Globus pallidus (tissue), 1 donor: ENCODE results near the gene ENGASE.

Experiments
- DNase-seq: peaks from one replicate; pipeline ENCODE4 v3.0.0-alpha.2; 2015; ENCODE audit warnings: low spot score

ENGASE gene

DNA sequence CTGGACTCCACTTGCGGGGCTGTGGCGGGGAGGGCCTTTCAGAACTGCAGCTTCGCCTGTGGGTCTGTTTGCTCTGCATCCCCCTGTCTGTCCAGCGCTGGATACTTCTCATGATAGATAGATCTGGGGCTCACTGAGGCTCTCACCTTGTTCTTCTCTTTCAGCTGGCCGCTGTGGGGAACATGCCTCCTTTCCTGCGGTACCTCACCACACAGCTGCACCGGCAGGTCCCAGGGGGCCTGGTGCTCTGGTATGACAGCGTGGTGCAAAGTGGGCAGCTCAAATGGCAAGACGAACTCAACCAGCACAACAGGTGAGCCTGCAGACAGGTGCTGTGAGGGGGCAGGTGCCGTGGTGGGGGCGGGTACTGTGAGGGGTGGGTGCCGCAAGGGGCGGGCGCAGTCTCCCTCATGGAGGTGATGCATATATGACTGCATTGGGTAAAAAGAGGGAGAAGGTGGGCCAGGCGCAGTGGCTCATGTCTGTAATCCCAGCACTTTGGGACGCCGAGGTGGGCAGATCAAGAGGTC lies 6.2 kb downstream of the ENGASE start:
- DNase-seq = no peak

GRCh38 chr17:79081571-79082276 lies 7.1 kb downstream of the ENGASE start:
- no peak for DNase-seq

- no peak for DNase-seq
Measured at GRCh38 chr17:79082311-79083190, 7.9 kb downstream of the ENGASE start.

DNA sequence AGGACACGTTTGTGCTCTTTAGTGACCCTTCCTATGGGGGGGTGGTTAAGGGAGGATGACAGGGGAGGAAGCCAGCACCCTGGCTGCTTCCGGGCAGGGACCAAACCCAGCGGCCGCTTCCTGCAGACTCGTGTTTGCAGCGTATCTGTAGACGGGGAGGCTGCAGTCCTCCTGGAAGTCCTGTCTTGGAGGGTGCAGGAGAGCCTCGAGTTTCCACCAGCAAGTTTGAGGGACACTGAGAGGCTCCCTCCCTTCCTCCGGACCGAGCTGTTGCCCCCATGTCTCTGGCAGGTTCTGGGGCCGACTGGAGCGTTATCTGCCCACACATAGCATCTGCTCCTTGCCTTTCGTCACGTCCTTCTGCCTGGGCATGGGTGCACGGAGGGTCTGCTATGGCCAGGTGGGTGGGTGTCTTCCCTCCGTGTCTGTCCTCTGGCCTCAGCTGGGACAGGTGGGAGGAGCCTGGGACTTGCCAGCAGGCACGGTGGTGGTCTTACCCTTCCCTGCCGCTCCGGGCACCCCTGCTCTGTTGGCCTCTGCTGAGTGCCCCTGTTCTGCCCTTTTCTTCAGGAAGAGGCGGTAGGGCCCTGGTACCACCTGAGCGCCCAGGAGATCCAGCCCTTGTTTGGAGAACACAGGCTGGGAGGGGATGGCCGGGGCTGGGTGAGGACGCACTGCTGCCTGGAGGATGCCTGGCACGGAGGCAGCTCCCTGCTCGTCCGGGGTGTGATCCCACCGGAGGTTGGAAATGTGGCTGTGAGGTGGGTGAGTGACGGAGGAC lies 8.8 kb downstream of the ENGASE start:
- no peak for DNase-seq

GRCh38 chr17:79084291-79085153 lies 9.9 kb downstream of the ENGASE start:
- no peak for DNase-seq

- DNase-seq = no peak
Measured at GRCh38 chr17:79085154-79085920, 10.7 kb downstream of the ENGASE start.

DNA sequence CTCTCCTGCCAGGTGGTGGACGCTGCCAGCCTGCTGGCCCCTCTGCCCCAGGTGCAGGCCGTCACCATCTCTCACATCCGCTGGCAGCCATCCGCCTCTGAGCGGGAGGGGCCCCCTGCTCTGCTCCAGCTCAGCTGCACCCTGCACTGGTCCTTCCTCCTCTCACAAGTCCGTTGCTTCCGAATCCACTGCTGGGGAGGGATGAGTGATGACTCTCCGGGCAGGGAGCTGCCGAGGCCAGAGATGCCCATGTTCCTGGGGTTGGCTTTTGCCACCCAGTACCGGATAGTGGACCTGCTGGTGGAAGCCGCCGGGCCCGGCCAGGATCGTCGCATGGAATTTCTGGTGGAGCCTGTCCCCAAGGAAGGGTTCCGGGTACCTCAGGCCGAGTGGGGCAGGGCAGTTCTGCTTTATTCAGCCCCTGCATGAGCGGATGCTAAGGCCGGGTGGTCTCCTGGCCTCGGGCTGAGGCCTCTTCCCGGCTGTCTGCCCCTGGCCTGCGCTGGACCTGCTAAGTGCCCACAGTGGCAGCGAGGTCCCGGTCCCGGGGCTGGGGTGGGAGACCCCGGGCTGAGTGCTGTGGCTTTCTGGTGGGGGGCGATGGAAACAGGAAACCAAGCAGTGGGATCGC lies 11.4 kb downstream of the ENGASE start:
- no peak for DNase-seq

GRCh38 chr17:79086609-79087427 lies 12.2 kb downstream of the ENGASE start:
- no peak for DNase-seq

DNA sequence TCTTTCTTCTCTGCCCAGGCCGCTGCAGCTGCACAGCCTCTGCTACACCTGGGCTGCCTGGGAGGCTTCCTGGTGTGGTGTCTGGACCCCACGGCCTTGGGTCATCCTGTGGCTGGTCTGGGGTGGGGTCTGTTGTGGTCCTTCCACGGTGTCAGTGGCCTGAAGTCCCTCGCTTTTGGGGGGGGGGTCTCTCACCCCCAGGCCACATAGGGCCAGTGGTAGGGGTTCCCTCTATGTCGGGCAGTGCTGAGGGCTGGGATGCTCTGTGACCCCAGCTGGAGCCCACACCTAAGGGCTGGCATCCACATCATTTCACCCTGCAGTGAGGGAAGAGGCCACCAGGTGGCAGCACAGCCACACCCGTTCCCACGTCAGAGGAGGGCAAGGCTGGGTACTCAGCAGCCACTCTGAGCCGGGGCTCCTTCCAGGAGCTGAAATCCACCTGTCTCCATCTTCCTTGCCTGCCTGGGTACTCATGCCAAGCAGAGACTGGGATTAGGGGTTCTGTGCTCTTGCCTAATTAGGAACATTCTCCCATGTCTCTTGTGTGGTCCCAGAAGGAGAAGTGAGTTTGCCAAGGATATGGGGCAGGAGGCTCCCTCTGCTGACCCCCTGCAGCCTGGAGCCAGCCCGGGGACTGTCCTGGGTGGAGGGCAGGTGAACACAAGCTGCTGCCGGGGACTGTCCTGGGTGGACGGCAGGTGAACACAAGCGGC lies 13.0 kb downstream of the ENGASE start:
- DNase-seq = peak; percentile 48

- DNase-seq = no peak
Measured at GRCh38 chr17:79088247-79088996, 13.8 kb downstream of the ENGASE start.

DNA sequence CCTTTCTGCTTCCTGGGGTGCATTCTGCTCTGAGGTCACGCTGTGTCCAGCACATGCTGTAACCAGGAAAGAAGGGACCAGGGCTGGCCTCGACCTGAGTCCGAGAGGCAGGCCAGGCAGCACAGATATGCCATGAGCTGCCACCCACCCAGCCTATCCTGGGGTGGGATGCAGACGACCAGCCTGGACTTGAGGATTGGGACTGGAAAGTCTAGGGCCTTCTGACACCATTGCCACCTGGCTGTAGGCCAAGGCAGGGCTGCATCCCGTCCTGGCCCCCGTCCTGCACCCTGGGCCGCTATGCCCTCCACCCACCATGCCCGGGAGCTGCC lies 14.3 kb downstream of the ENGASE start:
- DNase-seq = no peak

DNA sequence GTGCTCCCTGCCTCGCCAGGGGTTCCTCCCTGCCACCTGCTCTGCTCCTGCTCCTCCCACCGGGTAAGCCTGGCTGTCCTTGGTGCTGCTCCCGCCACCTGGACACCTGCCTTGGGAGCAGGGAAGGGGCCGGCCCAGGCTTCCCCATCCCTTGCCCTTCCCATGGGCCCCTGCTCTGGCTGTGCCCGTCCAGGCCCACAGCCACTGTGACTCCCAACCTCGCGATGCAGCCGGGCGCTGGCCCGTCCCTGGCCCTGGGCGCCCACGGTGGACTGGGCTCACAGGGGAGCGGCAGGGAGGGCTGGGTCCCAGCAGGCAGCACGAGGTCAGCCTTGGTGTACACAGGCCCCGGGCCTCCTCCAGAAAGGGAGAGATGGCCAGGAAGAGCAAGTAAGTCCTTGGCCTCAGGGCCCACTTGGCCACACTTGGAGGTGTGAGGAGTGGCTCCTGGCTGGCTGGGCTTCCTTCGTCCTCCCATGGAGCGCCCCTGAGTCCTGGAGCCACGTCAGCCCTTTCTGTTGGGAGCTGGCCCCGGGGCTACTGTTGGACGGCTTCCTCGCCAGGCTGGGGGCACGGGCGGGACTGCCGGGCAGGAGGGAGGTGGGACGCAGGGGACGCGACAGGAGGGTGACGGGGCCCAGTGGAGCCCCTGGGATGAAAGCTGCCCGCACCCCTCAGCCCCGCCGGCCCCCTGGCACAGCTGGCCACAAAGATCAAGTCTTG lies 15.3 kb downstream of the ENGASE start:
- DNase-seq = no peak

DNA sequence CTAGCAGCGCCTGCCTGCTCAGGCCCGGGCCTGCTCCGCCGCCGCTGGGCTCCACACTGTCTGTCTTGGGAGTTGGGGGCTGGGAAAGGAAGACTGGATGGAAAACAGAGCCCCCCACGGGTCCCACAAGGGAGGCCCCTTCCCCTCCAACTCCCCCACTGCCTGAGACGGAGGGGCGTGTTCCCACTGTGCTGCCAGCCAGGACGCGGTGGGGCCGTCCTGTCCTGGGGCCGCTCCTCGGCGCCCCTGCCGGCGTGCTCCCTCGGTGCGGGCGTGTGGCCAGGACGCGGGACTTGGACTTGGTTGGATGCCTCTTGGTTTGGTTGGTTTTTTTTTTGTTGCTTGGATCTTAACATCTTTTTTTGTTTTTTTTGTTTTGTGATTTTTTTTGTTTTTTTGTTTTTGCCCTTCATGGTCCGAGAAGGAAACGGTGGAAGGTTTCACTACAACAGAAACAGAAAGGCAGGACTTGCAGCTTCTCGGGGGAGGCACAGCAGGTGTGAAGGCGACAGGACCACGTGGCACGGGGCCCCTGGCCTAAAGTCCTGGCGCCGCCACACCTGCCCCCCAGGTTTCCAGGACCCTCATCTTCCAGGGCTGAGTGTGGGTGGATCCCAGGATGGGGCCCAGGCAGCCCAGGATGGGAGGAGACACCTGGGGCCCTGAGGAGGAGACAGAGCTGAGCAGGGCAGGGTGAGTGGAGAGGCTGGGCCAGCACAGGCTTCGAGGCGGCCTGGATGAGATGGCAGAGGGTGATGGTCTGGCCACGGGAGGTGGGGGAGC lies 16.0 kb downstream of the ENGASE start:
- DNase-seq = no peak

DNA sequence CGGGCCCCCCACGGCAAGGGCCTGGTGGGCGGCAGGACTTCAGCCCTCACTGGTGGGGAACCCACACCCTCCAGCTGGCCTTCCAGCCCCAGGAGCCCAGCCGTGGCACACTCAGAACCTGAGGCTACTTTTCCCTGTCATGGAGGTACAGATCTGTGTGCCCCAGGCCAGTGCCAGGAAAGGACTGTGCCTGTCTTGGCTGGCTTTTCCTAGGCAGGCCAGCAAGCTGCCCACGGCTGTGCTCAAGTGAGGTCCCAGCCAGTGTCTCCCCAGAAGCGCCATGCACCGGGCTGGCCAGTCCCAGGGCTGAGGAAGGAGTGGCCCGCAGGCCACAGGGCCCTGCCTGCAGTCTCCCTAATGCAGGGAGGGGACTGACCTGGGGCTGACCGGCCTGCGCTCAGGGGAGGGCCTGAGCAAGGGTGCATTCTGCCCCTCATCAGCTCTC lies 16.6 kb downstream of the ENGASE start:
- DNase-seq = no peak

DNA sequence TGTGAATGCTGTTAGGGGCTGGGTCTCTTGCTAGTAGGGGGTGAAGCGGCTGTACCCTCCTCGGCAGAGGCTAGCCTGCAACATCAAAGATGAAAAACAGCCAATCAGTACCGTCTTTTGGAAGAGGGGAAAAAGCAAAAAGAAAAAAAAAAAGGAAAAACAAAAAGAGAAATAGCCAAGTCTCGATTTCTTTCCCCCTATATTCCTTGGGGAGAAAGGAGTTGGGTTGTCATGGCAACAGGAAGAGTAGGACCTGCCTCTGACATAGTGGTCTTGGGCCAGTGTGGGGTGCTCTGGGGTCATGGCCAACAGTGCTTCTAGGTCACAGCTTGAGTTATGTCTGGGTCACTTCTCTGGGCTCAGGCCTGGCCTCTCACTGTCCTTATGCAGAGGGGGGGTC lies 17.9 kb downstream of the ENGASE start:
- DNase-seq = no peak

DNA sequence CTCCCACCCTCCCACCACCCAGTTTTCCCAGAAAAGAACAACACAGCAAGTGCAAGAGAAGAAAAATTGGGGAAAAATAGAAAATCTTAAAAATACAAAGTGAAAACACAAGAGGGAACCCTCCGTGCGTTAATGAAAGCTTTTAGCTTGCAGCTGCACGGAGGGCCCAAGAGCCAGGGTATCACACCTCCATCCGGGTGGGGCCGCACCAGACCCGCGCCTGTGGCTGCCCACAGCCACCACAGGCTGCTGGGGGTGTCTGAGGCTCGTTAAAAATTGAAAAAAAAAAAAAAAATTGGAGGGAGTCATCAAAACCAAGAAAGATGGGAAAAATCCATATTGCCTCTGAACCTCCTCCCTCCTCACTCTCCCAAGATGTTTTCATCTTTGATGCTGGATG lies 18.6 kb downstream of the ENGASE start:
- no peak for DNase-seq
